NCI-H1092 treated with DMSO at 0.1 percent for 48 hours (cell line): ENCODE measurements around the gene HECA.
"Not testable (repeated sequence)": the region's sequence is repeated elsewhere in the genome, so short reads cannot be mapped to it uniquely, and the experiment has no call there.

ENCODE experiments used
- DNase-seq: peaks from one replicate; lab custom pipeline; 2025; lab: John Stamatoyannopoulos, UW

HECA gene

GRCh38 chr6:139135578-139136545 is 982 bp downstream of the HECA start:
- no peak for DNase-seq

DNA sequence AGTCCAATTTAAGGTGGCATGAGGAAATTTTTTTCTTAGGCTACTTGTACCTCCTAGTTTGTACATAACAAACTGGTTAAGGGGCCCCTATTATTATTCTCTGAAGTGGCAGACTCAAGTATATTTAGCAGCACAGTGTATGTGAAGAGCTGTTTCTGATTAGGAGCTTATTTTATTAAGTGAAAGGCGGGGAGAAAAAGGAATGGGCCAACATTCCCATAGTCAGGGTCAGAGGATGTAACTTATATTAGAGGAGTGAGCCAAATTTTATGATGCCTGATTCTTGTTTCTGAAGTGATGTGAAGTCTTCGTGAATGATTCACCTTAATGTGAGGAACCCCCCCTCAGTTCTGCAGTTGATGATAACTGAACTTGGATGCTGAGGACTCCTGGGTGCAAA is 2.8 kb downstream of the HECA start:
- no peak for DNase-seq

DNA sequence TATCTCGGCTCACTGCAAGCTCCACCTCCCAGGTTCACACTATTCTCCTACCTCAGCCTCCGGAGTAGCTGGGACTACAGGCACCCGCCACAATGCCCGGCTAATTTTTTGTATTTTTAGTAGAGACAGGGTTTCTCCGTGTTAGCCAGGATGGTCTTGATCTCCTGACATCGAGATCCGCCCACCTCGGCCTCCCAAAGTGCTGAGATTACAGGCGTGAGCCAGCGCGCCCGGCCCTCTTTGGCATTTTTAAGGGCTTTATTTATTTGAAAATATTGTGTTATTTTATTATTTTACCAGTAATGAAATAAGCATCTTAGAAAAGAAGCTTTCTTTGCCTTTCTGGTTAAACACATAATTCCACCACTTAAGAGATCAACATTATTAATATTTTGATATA is 6.0 kb downstream of the HECA start:
- not testable (repeated sequence) for DNase-seq

DNA sequence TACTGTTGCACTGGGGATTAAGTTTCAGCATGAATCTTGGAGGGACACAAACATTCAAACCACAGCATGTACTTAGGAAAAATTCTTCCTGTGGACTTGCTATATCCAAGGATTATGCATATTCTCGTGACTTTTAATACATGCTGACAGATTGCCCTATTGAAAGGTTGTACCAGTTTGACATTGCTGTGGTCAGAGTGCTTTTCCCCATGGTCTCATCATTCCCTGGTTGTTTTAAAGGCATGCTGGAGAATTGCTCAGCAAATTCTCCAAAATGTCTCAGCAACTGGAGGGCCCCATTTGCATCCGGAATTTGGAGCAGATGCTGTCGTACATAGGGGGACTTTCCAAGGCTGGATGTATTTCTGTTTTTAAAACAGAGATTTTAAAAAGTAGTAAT is 7.4 kb downstream of the HECA start:
- no peak for DNase-seq

- DNase-seq, result no peak
Measured at GRCh38 chr6:139143111-139143510, 8.2 kb downstream of the HECA start.

- DNase-seq, result no peak
Measured at GRCh38 chr6:139144490-139145085, 9.7 kb downstream of the HECA start.

DNA sequence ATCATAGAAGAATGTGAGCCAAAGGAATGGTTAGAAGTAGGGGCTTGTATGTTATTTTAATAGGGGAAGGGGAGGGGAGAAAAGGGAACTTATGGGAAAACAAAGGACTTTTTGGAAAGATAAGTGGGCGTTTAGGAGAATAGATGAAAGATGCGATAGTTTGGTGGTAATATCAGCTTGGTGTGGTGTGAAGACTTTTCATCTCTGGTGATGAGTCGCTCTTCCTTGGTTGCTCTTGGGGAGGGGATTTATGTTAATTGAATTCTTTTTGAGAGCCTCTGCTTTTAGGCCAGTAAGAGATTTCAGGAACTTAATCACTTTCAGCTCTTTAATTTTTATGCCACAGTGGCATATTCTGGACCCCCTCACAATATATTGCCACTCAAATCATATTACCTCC is 10.8 kb downstream of the HECA start:
- no peak for DNase-seq

DNA sequence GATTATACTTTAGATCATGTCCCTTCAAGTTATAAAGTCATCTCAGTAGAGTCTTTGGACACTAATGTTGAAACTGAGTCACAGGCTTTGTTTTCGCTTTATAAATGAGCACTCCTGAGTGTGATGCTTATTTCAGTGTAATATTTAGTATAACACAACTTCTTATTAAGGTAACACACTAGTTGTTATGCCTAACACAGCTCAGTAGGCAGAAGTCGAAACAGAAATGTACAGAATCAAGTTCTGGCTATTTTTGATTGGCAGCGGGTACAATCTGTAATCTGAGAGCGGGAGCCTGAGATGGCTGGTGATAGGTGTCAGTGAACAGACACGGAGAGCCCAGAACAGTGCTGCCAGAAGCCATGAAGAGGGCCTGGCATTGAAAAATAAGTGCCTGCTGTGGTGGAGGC is 11.4 kb downstream of the HECA start:
- no peak for DNase-seq

DNA sequence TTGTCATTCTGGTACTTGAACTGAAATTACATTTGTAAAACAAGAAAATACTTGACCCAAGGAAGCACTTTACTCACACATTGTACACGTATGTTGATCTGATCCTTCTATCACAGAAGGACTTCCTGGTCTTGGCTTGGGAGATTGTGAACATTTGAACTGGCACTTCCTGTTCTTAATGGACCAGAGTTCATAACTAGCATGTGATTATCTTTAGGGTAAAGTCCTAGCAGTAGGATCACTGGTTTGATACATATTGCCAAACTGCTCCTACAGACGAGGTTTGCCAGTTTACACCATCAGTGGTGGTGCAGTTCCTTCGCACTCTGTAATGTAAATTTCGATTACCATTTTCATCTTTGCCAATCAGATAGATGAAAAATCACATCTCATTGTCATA is 12.7 kb downstream of the HECA start:
- DNase-seq, result no peak

GRCh38 chr6:139148557-139149235 is 13.8 kb downstream of the HECA start:
- no peak for DNase-seq

DNA sequence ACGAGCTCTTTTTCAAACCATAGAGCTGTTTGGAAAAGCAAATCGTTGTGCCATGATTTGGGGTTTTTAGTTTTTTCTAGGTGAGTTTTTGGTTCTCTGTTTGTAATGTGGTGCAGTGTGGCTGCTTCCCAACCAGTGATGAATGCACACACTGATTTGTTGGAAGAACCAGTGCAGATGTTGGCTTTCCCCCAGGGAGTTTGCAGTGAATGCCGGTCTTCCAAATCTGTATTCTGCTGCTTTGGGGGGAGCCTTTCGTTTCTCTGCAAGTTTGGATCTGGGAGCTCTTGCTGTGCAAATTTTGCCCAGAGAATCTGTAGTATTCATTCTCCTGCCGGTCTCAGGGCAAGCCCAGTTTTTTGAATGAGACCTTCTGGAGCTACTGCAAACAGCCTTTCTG is 14.5 kb downstream of the HECA start:
- DNase-seq, result no peak

DNA sequence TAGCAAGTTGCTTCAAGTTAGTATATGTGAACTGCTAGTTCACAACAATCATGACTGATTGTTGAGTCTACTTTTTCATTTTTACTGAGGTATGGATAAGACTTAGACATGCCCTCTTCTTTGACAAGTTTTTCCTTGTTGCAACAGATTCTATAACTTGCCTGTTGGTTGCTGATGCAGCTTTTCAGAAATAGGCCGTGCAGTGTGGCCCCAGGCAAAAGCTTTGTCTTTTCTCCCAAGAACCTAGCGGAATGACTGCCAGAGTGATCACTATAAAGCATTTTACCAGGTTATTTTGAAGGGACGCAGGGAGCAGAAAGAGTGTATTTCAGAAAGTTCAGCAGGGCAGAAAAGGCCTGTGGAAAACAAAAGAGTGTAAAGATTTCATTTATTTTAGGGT is 16.0 kb downstream of the HECA start:
- no peak for DNase-seq

- no peak for DNase-seq
Measured at GRCh38 chr6:139151425-139152087, 16.7 kb downstream of the HECA start.

- DNase-seq, result no peak
Measured at GRCh38 chr6:139152088-139152891, 17.4 kb downstream of the HECA start.

- no peak for DNase-seq
Measured at GRCh38 chr6:139152892-139153271, 18.0 kb downstream of the HECA start.

GRCh38 chr6:139153855-139154254 is 19.0 kb downstream of the HECA start:
- no peak for DNase-seq

- no peak for DNase-seq
Measured at GRCh38 chr6:139154881-139155547, 20.1 kb downstream of the HECA start.

DNA sequence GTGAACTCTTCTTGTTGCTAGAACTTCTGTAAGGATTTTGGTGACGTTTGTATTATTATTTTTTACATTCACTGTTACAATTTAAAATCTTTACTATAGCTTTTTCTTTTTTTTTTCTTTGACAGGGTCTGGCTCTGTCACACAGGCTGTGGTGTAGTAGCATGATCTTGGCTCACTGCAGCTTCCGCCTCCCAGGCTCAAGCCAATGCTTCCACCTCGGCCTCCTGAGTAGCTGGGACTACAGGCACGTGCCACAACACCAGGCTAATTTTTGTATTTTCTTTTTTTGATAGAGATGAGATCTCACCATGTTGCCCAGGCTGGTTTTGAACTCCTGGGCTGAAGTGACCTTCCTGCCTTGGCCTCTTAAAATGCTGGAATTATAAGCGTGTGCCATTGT is 21.2 kb downstream of the HECA start:
- no peak for DNase-seq

- no peak for DNase-seq
Measured at GRCh38 chr6:139156551-139156950, 21.7 kb downstream of the HECA start.

DNA sequence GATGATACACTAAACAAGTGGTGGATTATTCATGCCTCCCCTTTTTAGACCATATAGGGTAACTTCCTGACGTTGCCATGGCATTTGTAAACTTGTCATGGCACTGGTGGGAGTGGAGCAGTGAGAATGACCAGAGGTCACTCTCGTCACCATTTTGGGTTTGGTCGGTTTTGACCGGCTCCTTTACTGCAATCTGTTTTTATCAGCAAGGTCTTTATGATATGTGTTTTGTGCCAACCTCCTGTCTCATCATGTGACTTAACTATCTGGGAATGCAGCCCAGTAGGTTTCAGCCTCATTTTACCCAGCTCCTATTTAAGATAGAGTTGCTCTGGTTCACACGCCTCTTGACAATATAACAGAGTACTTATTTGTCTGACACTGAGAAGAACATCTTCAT is 22.2 kb downstream of the HECA start:
- DNase-seq, result not testable (repeated sequence)

DNA sequence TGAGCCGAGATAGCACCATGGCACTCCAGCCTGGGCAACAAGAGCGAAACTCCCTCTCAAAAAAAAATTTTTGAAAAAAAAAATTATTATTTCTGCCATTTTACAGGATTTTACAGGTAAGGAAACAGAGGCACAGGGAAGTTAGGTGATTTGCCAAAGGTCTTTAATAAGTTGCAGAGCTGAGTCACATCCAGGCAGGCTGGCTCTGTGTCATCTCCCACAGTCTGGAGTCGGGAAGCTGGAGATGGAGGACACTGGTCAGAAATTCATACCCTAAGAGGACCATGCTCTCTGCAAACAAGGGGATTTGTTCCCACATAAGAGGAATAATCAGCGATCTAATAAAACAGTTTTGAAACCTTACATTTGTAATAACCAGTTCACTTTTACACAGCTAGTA is 24.1 kb downstream of the HECA start:
- DNase-seq, result no peak
